ENCODE results near the gene E4F1. TPM values are rescaled to one million over a fixed set of nuclear protein-coding genes. Genes with fewer than 3 reads are reported as not detected.

Gene E4F1
- total and polyA plus RNA-seq, 2 of the 13 experiments (the other 11 are each of a cell fraction or from before 2014, with no cell fraction given), result 13.8 to 19.5 TPM

DNA sequence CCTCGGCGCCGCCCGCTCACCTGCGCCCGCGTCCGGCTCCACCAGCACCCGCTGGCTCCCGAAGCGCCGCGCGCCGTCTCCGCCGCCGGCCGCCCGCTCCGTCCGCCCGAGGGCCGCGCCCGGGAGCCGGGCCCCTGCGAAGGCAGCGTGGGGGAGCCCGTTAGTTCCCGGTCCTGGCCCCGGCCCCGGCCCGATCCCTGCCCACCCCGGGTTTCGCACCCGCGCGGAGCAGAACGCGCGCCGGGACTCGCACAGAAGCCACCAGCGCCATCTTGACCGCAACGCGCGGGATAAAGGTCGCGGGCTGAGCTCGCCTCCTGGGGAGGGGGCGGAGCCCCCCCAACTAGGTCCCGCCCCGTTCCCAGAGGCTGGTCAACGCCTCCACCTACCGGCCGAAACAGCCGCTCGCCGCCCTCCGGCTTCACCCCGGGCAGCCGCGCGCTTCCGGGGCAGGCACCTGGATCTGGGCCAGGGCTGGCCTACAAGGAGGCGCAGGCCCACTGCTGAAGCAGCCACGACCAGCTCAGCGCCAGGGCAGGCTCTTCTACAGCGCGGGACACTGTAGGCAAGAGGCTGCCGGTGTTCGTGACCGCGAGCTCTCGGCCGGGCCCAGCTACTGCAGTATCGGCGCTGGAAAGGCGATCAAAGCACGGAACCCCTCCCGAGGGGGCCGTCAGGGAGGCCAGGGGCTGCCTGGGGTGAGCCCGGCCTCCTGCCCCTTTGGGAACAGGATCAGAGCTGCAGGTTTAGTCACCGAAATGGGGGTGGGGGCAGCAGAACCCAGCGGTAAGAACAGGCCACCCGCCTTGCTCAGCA lies 28.1 kb downstream of the E4F1 start, which contains the start of gene ECI1 (continued):
- TF ChIP-seq, protein P1, sequence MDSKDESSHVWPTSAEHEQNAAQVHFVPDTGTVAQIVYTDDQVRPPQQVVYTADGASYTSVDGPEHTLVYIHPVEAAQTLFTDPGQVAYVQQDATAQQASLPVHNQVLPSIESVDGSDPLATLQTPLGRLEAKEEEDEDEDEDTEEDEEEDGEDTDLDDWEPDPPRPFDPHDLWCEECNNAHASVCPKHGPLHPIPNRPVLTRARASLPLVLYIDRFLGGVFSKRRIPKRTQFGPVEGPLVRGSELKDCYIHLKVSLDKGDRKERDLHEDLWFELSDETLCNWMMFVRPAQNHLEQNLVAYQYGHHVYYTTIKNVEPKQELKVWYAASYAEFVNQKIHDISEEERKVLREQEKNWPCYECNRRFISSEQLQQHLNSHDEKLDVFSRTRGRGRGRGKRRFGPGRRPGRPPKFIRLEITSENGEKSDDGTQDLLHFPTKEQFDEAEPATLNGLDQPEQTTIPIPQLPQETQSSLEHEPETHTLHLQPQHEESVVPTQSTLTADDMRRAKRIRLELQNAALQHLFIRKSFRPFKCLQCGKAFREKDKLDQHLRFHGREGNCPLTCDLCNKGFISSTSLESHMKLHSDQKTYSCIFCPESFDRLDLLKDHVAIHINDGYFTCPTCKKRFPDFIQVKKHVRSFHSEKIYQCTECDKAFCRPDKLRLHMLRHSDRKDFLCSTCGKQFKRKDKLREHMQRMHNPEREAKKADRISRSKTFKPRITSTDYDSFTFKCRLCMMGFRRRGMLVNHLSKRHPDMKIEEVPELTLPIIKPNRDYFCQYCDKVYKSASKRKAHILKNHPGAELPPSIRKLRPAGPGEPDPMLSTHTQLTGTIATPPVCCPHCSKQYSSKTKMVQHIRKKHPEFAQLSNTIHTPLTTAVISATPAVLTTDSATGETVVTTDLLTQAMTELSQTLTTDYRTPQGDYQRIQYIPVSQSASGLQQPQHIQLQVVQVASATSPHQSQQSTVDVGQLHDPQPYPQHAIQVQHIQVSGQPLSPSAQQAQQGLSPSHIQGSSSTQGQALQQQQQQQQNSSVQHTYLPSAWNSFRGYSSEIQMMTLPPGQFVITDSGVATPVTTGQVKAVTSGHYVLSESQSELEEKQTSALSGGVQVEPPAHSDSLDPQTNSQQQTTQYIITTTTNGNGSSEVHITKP (CRISPR knock-in tag; IDR thresholded peaks at IDR 0.05; ENCODE audit: low read depth), result peak; percentile 87
- TF ChIP-seq SIX4 (CRISPR knock-in tag; IDR thresholded peaks at IDR 0.05) (no peak), FOXM1 (CRISPR knock-in tag; IDR thresholded peaks at IDR 0.05) (0 out of 2 replicates have a peak, but pooled peaks have one; percentile 17), ASH2L (IDR thresholded peaks at IDR 0.05; ENCODE audit: insufficient read length, low read depth, low read length) (peak; percentile 25), SP140L (CRISPR knock-in tag; IDR thresholded peaks at IDR 0.05; ENCODE audit: borderline replicate concordance) (no peak), ZNF496 (CRISPR knock-in tag; IDR thresholded peaks at IDR 0.05; ENCODE audit: insufficient replicate concordance) (no peak), NCOA5 (CRISPR knock-in tag; IDR thresholded peaks at IDR 0.05) (no peak), SMARCC2 (IDR thresholded peaks at IDR 0.05) (no peak), KDM5B (CRISPR knock-in tag; IDR thresholded peaks at IDR 0.05; ENCODE audit: borderline replicate concordance) (peak; percentile 86), SYNCRIP (IDR thresholded peaks at IDR 0.05; ENCODE audit: insufficient read depth, low read depth, low read length) (no peak), TCF7 (IDR thresholded peaks at IDR 0.05; ENCODE audit: low read depth) (no peak), TOE1 (CRISPR knock-in tag; IDR thresholded peaks at IDR 0.05) (no peak), ZNF17 (CRISPR knock-in tag; IDR thresholded peaks at IDR 0.05) (no peak), ZNF121 (CRISPR knock-in tag; IDR thresholded peaks at IDR 0.05) (0 out of 2 replicates have a peak, but pooled peaks have one; percentile 50), MAFG (CRISPR knock-in tag; IDR thresholded peaks at IDR 0.05) (no peak), TBL1XR1 (IDR thresholded peaks at IDR 0.05; ENCODE audit: borderline replicate concordance, low read length, partially characterized antibody) (peak; percentile 88), ZNF589 (CRISPR knock-in tag; conservative IDR thresholded peaks at IDR 0.05) (0 out of 2 replicates have a peak, but pooled peaks have one; percentile 46)
- TF ChIP-seq, protein P2, sequence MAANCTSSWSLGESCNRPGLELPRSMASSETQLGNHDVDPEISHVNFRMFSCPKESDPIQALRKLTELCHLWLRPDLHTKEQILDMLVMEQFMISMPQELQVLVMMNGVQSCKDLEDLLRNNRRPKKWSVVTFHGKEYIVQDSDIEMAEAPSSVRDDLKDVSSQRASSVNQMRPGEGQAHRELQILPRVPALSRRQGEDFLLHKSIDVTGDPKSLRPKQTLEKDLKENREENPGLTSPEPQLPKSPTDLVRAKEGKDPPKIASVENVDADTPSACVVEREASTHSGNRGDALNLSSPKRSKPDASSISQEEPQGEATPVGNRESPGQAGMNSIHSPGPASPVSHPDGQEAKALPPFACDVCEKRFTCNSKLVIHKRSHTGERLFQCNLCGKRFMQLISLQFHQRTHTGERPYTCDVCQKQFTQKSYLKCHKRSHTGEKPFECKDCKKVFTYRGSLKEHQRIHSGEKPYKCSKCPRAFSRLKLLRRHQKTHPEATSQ (CRISPR knock-in tag; IDR thresholded peaks at IDR 0.05; ENCODE audit: borderline replicate concordance), result peak; percentile 79; the same call in 1 of the 2 replicates
- TF ChIP-seq, protein P3, sequence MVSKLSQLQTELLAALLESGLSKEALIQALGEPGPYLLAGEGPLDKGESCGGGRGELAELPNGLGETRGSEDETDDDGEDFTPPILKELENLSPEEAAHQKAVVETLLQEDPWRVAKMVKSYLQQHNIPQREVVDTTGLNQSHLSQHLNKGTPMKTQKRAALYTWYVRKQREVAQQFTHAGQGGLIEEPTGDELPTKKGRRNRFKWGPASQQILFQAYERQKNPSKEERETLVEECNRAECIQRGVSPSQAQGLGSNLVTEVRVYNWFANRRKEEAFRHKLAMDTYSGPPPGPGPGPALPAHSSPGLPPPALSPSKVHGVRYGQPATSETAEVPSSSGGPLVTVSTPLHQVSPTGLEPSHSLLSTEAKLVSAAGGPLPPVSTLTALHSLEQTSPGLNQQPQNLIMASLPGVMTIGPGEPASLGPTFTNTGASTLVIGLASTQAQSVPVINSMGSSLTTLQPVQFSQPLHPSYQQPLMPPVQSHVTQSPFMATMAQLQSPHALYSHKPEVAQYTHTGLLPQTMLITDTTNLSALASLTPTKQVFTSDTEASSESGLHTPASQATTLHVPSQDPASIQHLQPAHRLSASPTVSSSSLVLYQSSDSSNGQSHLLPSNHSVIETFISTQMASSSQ (IDR thresholded peaks at IDR 0.05; ENCODE audit: low read depth), result no peak
- TF ChIP-seq, protein P3 (CRISPR knock-in tag; IDR thresholded peaks at IDR 0.05; ENCODE audit: borderline replicate concordance), result peak; percentile 81; the same call in 1 of the 2 replicates
